Common myeloid progenitor, CD34-positive (primary cell): ENCODE measurements around the gene MRPL52.

Experiments
- CTCF ChIA-PET: fragments of 350-600 bp; sonication (Branson Sonifier 250); formaldehyde crosslinking; loops from one replicate; lab custom pipeline; 2021; ENCODE audit warnings: antibody characterized with exemption; lab: Charles Lee
- POLR2A ChIA-PET: fragments of 350-600 bp; sonication (Branson Sonifier 250); formaldehyde crosslinking; loops from one replicate; lab custom pipeline; 2021; ENCODE audit warnings: antibody characterized with exemption; lab: Charles Lee
- DNase-seq, 3 donors: peaks; one replicate each; pipeline versions ENCODE4 v3.0.0 to v3.0.0-alpha.2; 2013
- H3K27ac ChIP-seq, 2 experiments: 1 replicate in 1 of 2; 2 replicates in 1 of 2; pipeline ENCODE4 v1.7.0; 2013; ENCODE audit warnings: inconsistent platforms in 2 of 2, low read length in 2 of 2, mild to moderate bottlenecking in 2 of 2, low read depth in 1 of 2, moderate library complexity in 1 of 2; ENCODE audit not compliant: severe bottlenecking in 2 of 2, insufficient read depth in 1 of 2, poor library complexity in 1 of 2
- H3K27me3 ChIP-seq, 5 experiments: replicated peaks in 2 of 5; 1 replicate in 3 of 5; 2 replicates in 2 of 5; pipeline versions ENCODE4 v1.6.1 to v1.7.0; 2013; ENCODE audit warnings: low read length in 4 of 5, mild to moderate bottlenecking in 2 of 5, moderate library complexity in 2 of 5, inconsistent platforms in 1 of 5; ENCODE audit not compliant: insufficient read depth in 5 of 5, control insufficient read depth in 4 of 5
- H3K36me3 ChIP-seq, 4 experiments: 1 replicate in 2 of 4; 2 replicates in 2 of 4; pipeline versions ENCODE4 v1.6.1 to v1.7.0; 2013; ENCODE audit warnings: low read length in 3 of 4, control low read depth in 1 of 4, mild to moderate bottlenecking in 1 of 4; ENCODE audit not compliant: control insufficient read depth in 4 of 4, insufficient read depth in 4 of 4
- H3K4me1 ChIP-seq, 4 experiments: 1 replicate in 3 of 4; 2 replicates in 1 of 4; pipeline versions ENCODE4 v1.6.1 to v1.7.1; 2013; ENCODE audit warnings: low read length in 3 of 4, mild to moderate bottlenecking in 3 of 4, control low read depth in 1 of 4, inconsistent platforms in 1 of 4, moderate library complexity in 1 of 4; ENCODE audit not compliant: control insufficient read depth in 4 of 4, insufficient read depth in 4 of 4; ENCODE audit errors: control extremely low read depth in 1 of 4
- H3K4me3 ChIP-seq, 7 experiments: 1 replicate in 4 of 7; 2 replicates in 3 of 7; pipeline versions ENCODE4 v1.5.1 to v1.7.0; 2013; ENCODE audit warnings: mild to moderate bottlenecking in 7 of 7, low read length in 6 of 7, moderate library complexity in 6 of 7, inconsistent platforms in 2 of 7, low read depth in 2 of 7, control low read depth in 1 of 7; ENCODE audit not compliant: insufficient read depth in 4 of 7, control insufficient read depth in 1 of 7; ENCODE audit errors: extremely low read depth in 1 of 7
- H3K9me3 ChIP-seq, 5 experiments: 1 replicate in 4 of 5; 2 replicates in 1 of 5; pipeline versions ENCODE4 v1.6.1 to v1.7.1; 2013; ENCODE audit warnings: low read length in 4 of 5, mild to moderate bottlenecking in 2 of 5, inconsistent platforms in 1 of 5, low read depth in 1 of 5, moderate library complexity in 1 of 5; ENCODE audit not compliant: control insufficient read depth in 4 of 5, insufficient read depth in 2 of 5; ENCODE audit errors: control extremely low read depth in 1 of 5
- WGBS: methylation state at CpG from one replicate; pipeline ENCODE4 v1.1.5; 2013; ENCODE audit not compliant: insufficient coverage; 5-methylcytosine and 5-hydroxymethylcytosine counted together

Gene MRPL52

GRCh38 chr14:22884076-22884737 is 54.5 kb downstream of the MRPL52 start:
- Histone ChIP-seq H3K27ac (no peak overlapping the region), H3K4me1 (peaks cover 0 to 24% (median 15%) of the 10 kb centered on the region in 4 experiments), H3K9me3 (peaks cover 0 to 3% (median 0%) of the 10 kb centered on the region in 5 experiments), H3K4me3 (no peak overlapping the region), H3K36me3 (no peaks in the 10 kb centered on the region), H3K27me3 (peaks cover 0 to 67% (median 17%) of the 10 kb centered on the region in 5 experiments)
- 92% methylated on average over 5 of the region's 7 CpGs for WGBS
- CTCF ChIA-PET: interaction anchor here (1.6 to 15.8 kb wide), 7 partner anchors 9 to 98 kb away, joined by 3 to 143 read pairs (median 10); partner anchors contain the start of genes AJUBA and LRP10
- no peak for DNase-seq
- POLR2A ChIA-PET: interaction anchor here (0.6 kb wide), 1 partner anchor 23 kb away, joined by 3 read pairs; no protein-coding TSS in a partner anchor
